ENCODE data around the gene CD7.

CD7 gene

DNA sequence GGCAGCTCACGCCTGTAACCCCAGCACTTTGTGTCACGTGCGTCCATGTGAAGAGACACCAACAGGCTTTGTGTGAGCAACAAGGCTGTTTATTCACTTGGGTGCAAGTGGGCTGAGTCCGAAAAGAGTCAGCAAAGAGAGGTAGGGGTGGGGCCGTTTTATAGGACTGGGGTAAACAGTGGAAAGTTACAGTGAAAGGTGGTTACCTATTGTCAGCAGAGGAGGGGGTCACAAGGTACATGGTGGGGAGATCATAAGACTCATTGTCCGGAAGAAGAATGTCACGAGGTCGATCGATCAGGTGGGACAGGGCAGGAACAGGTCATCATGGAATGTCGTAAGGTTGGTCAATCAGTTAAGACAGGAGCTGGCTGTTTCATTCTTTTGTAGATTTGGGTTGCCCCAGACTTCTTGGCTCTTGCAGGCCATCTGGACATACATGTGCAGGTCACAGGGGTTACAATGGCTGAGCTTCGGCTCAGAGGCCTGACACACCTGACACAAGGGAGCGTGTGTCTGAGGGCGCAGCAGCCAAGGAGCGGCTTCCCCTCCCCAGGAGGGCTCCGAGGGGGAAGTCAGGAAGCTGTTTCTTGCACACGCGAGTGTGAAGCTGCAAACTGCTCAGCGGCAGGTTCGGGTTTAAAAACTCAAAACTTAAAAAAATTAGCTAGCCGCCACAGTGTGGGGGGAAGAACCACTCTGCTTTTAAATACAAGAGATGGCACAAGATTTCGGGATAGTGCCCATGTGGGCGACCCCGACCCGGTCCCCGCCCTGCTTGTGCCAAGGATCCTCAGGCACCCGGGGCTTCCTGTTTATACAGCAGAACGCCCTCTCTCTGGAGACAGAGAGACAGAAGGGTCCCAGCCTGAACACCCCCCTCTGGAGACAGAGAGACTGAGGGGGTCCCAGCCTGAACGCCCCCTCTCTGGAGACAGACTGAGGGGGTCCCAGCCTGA is 29.2 kb upstream of the CD7 start:
- DNase-seq (ENCODE audit: low read depth): no peak

DNA sequence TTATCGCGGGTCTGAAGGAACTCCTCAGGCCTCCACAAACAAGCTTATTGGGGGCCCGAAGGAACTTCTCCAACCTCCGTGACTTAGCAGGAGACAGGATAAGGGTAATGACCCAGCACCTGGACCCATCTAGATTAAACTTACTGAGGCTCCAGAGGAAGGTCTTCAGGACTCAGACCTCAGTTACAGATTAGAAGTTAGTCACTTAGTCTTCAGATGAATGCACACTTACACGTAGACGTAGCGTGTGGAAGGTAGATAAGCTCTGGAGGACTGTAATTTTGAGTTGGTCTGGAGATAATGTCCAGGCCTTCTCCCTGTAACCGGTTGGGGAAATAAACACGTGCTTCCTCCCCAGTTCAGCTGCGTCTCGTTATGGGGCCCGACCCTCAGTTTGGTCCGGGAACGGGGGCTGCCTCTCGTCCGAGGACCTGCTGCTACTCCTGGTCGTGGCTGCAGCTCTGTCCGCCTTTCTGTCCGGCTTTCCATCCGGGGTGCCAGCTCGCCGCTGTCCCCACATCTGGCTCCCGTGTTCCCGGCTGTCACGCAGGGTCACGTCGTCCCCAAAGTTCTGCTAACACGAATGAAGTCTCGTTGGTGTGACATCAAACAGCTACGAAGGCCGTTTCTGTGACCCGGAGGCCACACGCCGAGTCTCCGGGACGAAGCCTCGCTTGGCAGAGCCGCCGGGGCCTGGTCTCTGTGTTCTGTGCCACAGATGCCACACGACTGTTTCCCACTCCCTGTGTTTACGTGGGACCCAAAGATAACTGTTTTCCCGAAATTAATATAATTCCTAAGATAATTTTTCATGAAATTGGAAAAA is 28.0 kb upstream of the CD7 start:
- DNase-seq (ENCODE audit: low read depth): no peak

DNA sequence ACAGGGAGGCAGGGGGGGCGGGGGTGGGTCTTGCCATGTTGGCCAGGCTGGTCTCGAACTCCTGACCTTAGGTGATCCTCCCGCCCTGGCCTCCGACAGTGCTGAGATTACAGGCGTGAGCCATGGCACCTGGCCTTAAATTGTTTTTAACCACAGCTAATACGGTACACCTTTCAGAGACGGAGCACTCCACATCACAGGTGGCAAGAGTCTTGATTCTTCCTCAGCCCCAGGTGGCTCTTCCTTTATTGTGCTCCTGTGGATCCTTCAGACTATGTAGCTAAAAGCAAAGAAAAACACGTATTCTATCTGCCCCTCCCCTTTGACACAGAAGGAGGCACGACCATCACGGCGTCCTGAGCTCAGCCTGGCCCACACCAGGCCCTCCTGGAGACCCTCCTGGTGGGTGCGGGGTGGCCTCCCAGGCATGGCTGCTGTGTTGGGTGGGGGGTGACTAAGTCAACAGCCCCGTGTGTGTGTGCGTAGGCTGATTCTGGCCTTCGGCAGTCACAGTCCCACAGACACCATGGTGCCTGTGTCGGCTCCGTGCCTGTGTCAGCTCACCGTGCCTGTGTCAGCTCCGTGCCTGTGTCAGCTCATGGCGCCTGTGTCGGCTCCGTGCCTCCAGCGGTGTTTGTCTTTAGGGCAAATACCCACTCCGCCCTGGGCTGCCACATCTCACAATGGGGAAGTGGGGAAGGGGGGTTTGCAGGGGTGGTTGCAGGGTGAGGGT is 26.9 kb upstream of the CD7 start:
- no peak for DNase-seq (ENCODE audit: low read depth)

DNA sequence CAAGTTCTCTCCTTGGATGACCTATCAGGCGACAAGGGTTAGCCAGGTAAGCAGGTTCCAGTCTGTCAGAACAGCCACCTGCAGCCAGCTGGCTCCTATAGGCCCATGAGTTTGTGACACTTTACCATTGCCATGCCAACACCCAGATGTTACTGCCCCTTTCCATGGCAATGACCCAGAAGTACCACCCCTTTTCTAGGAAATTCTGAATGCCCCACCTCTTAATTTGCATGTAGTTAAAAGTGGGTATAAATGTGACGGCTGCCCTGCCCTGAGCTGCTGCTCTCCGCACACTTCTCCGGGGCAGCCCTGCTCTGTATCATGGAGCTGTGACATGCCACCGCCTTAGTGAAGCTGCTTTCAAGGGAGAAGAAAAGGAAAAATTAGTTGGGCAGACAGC is 26.2 kb upstream of the CD7 start:
- no peak for DNase-seq (ENCODE audit: low read depth)

DNA sequence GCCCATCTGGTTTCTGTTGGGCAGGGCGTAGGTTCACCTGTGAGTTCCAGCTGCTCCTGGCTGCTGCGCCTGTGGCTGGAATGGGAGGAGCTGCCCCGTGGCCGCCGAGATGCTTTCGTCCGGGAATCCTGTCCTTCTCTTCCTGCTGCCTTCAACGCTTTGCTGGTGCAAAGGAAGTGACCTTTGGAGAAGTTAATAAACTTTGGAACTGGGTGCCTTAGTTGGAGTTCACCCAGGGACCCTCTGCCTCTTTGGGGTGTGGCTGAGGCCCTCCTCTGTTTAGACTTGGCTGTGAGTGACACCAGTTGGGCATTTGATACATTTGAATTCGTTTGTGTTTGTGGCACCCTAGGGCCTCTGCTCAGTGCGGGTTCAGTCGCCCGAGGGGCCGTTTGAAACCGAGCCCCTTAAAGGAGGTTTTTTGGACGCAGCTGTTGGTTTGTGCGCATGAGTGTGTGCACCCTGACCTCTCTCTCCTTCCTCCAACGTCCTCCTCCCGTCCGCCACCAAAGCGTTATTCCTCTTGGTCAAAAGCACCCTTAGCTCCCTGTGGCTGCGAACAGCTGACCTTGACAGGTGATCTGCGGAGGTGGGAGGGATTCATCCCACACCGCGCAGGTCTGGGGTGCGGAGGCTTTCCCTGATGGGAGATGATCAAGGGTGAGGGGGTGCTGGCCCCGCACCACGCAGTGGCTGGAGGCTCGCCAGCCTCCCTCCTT is 25.1 kb upstream of the CD7 start:
- no peak for DNase-seq (ENCODE audit: low read depth)

DNA sequence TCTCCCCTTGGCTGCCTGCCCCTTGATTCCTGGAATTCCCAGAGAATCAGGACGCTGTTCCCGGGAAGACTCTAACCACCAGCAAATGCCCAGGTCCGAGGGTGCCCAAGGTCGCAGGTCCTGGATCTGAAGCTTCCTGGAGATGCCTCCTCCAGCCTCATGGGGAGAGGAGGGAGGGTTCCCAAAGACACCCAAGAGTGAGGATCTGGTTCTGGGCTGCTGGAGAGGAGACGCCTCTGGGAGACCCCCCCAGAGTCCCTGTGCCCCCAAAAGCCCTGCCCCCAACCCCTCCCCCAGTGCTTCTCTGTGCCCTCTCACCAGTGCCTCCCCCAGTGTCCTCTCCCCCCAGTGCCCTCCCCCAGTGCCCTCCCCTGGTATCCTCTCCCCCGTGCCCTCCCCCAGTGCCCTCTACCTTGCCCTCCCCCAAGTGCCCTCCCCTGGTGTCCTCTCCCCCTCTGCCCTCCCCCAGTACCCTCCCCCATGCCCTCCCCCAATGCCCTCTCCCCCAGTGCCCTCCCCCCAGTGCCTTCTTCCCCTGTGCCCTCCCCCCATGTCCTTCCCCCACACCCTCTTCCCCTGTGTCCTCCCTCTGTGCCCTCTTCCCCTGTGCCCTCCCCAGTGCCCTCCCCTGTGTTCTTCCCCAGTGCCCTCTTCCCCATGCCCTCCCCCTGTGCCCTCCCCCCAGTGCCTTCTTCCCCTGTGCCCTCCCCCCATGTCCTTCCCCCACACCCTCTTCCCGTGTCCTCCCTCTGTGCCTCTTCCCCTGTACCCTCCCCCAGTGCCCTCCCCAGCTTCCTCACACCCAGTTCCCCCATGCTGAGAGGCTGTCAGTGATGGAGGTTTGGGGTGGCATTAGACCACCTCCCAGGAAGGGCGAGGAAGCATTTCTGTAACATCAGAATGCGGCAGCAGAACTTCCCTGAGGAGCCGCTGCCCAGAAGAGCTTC is 22.5 kb upstream of the CD7 start:
- no peak for DNase-seq (ENCODE audit: low read depth)

DNA sequence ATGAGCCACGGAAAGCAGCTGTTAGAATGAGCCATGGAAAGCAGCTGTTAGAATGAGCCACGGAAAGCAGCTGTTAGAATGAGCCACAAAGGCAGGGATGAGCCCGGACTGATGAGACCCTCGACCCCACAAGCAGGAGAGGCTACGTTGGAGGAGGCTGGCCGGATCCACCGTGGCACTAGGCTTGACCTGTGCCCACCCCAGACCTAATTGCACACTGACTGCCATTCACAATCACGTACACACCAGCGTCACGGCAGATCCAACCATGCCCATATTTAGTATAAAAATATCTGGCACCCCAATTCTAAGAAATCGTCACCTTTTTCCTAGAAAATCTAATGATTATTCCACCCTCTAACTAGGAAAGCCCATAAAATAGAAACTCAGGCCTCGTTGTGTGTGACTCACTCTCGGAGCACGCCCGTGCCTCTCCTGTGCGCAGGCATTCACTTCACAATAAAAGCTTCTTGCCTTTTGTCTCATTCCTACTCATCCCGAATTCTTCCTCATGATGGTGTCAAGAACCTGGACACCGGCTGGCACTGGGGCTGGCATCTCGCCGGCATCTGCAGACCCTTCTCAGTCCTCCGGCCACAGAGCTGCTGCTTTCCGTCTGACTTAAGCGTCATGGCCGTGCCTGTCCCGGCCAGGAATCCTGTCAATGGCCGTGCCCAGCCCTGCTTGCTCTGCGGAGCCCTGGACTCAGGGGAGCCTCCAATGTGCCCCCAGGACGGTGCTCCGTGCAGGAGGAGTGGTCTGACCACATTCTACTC is 21.6 kb upstream of the CD7 start:
- DNase-seq (ENCODE audit: low read depth): no peak

DNA sequence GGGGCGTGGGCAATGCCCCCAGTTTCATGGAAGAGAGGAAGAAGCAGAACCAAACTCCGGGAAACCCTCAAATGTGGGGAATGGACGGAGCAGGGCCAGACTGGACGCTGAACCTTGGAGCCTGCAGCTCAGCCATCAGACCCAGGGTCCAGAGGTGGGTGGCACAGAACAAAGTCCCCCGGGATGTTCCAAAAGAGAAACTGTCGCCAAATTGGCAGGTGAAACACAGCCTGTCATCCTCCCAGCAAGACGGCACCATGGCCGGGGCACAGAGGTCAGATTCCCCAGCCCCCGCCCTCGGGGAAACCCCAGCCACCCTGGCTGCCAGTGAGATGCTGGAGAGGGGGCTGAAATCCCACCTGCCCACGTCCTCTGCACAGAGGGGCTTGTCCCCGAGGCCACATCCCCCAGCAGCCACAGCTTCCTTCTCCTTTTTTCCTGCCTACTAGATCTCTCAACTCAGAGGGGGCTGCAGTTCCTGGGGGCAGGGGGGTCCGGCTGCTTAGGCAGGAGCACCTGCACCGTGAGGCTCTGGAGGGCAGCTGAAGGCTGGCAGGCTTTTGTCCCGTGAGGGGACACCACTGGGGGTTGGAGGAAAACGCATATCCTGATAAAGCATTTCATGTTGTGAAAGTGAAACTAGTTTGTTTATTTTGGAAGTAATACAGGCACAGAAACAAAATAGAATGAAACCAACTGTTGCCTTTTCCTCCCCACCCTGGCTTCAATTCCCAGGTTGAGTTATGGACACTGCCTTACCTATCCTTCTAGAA is 17.4 kb upstream of the CD7 start:
- DNase-seq (ENCODE audit: low read depth): no peak

DNA sequence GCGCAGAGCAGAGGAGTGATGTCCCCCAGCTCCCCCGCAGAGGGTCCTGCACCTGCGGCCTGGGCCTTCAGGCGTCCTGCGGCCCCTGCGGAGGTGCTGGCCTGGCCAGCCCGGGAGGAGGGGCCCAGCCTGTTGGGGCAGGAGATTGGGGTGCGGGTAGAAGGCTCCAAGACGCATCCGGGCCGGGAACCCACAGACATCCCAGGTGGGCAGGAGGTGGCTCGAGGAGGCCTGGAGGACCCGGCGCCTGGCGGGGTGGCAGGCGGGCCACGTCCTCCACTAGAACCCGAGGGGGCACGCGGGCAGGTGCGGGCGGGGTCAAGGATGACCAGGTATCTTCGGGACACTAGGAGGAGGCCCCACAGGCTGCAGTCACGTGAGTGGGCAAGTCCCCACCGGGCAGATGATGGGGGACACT is 16.8 kb upstream of the CD7 start:
- no peak for DNase-seq (ENCODE audit: low read depth)

DNA sequence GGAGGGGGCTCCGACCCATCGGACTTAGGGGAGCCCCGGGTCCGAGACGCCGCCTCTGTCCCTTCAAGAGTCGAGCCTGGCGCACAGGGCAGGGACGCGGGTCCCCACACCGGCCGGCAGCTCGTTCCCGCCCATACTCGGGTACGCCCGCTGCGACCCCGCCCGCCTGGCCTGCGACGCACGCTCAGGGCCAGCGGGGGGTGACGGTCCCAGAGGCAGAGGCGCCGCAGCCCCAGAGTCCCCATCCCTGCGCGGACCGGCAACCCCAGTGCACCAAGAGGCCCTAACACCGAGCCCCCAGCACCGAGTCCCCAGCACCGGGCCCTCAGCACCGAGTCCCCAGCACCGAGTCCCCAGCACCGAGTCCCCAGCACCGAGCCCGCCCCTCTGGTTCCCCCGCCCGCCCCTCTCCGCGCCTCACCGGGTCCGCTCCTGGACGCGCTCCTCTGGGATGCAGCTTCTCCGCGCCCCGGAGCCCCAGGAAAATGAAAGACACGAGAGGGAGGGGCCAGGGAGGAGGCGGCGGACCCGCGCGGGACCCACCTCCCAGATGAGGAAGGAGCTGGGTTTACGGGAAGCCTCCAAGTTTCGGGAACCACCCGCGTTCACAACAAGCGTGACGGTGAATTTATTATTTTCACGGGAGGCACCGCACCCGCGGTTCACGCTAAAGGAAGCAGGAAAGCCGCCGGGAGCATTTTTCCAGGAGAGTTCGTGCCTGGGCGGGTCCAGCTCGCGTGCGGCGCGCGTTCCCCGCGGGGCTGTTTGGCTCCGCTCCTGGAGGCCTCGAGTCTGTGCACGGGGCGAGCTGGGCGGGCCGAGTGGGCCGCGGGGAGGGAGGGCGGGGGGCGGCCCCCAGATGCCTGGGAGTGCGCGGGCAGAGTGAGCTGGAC is 16.1 kb upstream of the CD7 start, which contains the start of gene SECTM1:
SECTM1 (minus strand) TSS at position 488 of the 893 bp plus-strand sequence. CDS start 6,526 bp downstream, outside the sequence.
- no peak for DNase-seq (ENCODE audit: low read depth)

DNA sequence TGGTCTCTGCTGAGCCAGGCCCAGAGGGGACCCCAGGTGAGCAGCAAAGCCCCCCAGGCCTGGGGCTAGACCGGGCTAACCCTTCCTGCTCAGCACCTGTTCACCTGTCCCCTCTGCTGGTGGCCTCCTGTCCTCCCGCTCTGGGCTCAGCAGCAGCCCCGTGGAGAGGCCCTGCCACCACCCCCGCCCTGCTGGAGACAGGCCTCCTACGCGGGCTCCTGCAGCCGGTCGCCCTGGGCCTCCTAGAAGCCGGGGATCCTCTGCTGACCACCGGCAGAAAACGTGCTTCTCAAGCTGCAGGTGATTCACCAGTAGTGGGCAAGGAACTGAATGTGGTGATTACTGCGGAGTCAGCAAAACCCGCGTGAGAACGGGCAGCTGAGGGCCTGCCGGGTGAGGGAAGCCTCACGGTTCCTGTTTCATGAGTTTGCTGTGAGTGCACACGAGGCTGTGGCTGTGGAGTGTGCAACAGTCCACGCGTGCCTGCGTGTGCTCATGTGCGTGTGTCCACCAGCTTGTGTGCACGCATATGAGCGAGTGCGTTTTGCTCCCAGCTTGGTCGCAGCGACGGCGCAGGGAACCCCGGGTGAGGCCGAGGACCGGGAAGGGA is 15.4 kb upstream of the CD7 start:
- DNase-seq (ENCODE audit: low read depth): no peak

DNA sequence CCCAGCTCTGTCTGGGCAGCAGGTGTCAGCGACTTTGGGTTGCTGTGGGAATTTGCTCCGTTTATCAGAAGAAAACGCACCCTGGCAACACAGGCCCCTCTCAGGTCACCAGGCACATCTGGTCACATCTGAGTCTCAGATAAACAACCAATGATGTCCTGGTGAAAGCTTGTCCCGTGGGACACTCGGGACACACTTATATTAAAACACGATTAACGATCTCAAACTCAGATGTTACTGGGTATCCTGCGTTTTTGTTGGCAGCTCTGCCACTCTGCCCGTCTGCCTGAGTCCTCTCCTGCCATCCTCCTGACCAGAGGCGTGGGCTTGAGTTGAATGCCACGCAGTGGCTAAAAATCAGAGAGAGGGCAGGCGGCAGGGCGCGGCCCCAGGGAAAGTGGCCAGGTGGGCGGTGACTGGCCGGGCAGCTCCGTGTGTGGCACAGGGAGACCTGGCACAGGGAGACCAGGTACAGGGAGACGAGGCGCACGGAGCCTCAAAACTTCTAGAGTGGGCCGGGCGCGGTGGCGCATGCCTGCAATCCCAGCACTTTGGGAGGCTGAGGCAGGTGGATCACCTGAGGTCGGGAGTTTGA is 14.0 kb upstream of the CD7 start:
- no peak for DNase-seq (ENCODE audit: low read depth)

DNA sequence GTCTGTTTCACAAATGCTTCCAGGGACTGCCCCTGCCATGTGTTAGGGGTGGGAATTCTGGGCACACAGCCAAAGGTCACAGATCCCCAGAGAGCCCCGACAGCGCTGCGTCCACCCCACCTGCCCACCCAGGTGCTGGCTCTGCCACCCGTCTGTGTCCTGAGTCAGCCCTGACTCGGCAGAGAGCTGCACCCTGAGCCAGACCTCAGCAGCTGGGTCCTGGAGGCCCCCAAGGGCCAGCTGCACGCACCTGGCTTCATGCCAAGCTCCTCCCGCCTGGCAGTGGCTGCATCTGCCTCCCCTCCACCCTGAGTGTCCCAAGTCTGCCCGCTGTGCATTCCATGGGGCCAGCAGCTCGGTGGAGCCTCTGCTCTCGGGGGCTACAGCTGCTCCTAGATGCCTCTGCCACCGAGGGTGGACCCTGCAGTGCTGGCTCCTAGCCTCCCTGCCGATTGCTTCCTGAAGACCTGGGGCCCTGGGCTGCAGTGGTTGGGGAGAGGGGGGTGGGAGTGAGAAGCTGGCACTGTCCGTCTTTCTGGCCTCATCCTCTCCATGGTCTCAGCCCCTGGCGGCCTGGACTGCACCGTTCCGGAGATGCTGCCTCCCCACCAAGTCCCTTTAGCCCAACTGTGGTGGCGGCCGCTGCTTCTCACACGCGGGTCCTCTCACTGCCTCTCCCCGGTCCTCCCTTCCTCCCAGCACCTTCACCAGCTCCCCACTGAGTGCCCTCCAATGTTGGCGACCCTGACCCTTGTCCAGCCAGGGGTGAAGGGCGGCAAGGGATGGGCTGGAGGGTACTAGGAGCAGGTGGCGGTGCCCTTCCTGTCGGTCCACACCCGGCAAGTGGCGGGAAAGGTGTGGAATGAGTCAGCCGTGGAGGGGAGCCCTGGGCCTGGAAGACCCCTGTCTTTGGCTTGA is 13.2 kb upstream of the CD7 start:
- no peak for DNase-seq (ENCODE audit: low read depth)

DNA sequence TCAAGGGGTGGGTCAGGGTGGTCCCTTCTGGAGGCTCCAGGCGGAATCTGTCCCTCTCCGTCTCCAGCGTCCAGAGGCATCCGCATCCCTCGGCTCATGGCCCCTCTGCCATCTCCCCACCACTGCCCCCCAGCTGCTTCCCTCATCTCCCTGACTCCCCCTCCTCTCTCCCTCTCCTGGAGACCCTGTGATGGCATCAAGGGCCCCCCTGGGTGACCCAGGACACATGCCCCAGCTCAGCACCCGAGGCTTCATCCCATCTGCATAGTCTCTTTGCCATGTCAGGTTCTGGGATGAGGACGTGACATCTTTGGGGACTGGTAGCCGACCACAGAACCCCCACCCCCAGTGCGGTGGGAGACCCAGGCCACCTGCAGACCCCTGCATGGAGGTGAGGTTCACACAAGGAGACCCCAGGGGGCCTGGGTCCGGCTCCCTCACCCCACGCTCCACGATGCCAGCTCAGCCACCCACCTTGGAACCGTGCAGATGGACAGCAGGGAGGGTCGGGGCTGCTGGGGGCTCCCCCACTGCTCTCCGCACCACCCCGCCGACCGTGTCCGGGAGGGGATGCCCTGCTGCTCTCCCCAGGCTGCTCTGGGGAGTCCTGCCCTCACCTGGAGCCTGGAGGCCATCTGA is 12.4 kb upstream of the CD7 start:
- DNase-seq (ENCODE audit: low read depth): no peak

DNA sequence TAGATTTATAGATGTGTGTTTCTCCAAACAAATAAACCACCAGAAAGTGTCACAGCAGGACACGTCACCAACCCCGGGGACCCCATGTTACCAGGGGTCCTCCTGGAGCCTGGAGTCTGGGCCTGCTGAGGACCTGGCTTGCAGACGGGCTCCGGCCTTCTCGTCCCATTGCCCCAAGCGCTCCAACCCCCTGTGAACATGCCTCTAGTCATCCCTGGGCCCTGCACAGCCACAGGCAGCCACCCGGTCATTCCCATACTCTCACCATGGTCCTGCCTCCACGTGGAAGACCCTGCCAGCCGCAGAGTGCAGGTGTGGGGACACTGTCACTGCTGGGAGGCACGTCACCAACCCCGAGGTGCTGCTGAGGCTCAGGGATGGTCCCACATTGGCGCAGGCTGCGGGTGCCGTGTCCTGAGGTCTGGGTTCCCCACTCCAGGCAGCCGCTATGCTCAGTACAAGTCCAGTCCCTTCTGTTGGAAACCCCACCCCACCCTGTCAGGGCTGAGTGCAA is 11.6 kb upstream of the CD7 start:
- no peak for DNase-seq (ENCODE audit: low read depth)

All from activated T-cell treated with anti-CD3 and anti-CD28 coated beads for 48 hours (primary cell).